Transverse colon (tissue), 4 donors: Measurements from ENCODE around the gene ASTN1.

Source experiments
- CTCF ChIP-seq, 5 experiments: fragments of 200-600 bp in 3 of 5; fragments of 450-650 bp in 2 of 5; sonication (generic) in 3 of 5; IDR thresholded peaks; 1 replicate in 2 of 5; 2 replicates in 3 of 5; pipeline ENCODE4 v1.5.1; 2016 to 2017; ENCODE audit warnings: antibody characterized with exemption in 5 of 5, inconsistent platforms in 3 of 5, mild to moderate bottlenecking in 2 of 5, moderate library complexity in 1 of 5
- POLR2A ChIP-seq: fragments of 450-650 bp; IDR thresholded peaks from one replicate; pipeline ENCODE4 v1.6.1; 2016; ENCODE audit warnings: antibody characterized with exemption, mild to moderate bottlenecking, moderate library complexity
- POLR2AphosphoS5 ChIP-seq, 3 donors: sonication (generic); formaldehyde crosslinking; IDR thresholded peaks; one replicate each; pipeline ENCODE4 v1.6.1; 2016; ENCODE audit warnings: antibody characterized with exemption in 3 of 3

- TF ChIP-seq CTCF (IDR thresholded peaks at IDR 0.05) = no peak
- TF ChIP-seq POLR2A = no peak
- TF ChIP-seq POLR2AphosphoS5 (IDR thresholded peaks at IDR 0.05) = no peak
Measured at GRCh38 chr1:177183836-177184235, 19.3 kb upstream of the ASTN1 start.
